HCT116 (cell line): ENCODE data around the gene TULP3. TPM values are rescaled to one million over a fixed set of nuclear protein-coding genes. Genes with fewer than 3 reads are reported as not detected.

Experiments
- ATAC-seq: fragments of 200-7000 bp; cut with Tn5 transposase; 2 replicates; pipeline ENCODE4 v1.9.1; 2020; ENCODE audit warnings: mild to moderate bottlenecking, moderate library complexity
- BruUV-seq: library from RNA; stranded (reverse); fragments of 400-500 nt; replicated peaks from 2 replicates; lab custom pipeline; 2021; lab: Mats Ljungman, UMichigan
- CTCF ChIA-PET: fragments of 300-600 bp; sonication (Branson Sonifier 250); formaldehyde crosslinking; loops from one replicate; lab custom pipeline; 2021; ENCODE audit warnings: antibody characterized with exemption; lab: Charles Lee
- POLR2A ChIA-PET: fragments of 300-600, 350-600 bp; sonication (Branson Sonifier 250); formaldehyde crosslinking; loops from one replicate; lab custom pipeline; 2021; ENCODE audit warnings: antibody characterized with exemption; lab: Charles Lee
- RAD21 ChIA-PET, 2 experiments: fragments of 300-600 bp; sonication (Branson Sonifier 250); formaldehyde crosslinking; loops; one replicate each; lab custom pipeline; 2023; ENCODE audit warnings: low total read pairs in 2 of 2; ENCODE audit not compliant: uncharacterized antibody in 2 of 2, unreplicated experiment in 2 of 2, low non-redundant PET in 1 of 2; lab: Charles Lee
- DNase-seq: peaks from one replicate; pipeline ENCODE4 v3.0.0-alpha.2; 2010; ENCODE audit warnings: low read depth, low spot score
- H2AFZ ChIP-seq: fragments of 200-600 bp; shearing (Covaris generic), sonication (generic); 2 replicates; pipeline ENCODE4 v1.6.1; 2017; ENCODE audit warnings: low read depth, mixed run types, mixed read lengths, antibody characterized with exemption, low read length; ENCODE audit not compliant: poor library complexity, severe bottlenecking
- H3K27ac ChIP-seq: 2 replicates; pipeline ENCODE4 v1.5.1; 2012; ENCODE audit warnings: low read depth, low read length
- H3K27me3 ChIP-seq: fragments of 200-600 bp; sonication (generic); 2 replicates; pipeline ENCODE4 v1.6.1; 2016; ENCODE audit warnings: mixed run types, low read length, mixed read lengths; ENCODE audit not compliant: insufficient read depth
- H3K36me3 ChIP-seq, 2 experiments: fragments of 200-500 bp in 1 of 2; fragments of 200-600 bp in 1 of 2; sonication (Bioruptor generic) in 1 of 2; sonication (generic) in 1 of 2; 2 replicates each; pipeline versions ENCODE4 v1.5.1 to v1.6.1; 2014 to 2016; ENCODE audit warnings: low read length in 2 of 2, inconsistent platforms in 1 of 2, mixed read lengths in 1 of 2, mixed run types in 1 of 2; ENCODE audit not compliant: insufficient read depth in 2 of 2, control insufficient read depth in 1 of 2
- H3K4me1 ChIP-seq, 2 experiments: fragments of 200-600 bp in 1 of 2; sonication (generic) in 1 of 2; 2 replicates each; pipeline versions ENCODE4 v1.5.1 to v1.6.1; 2012 to 2017; ENCODE audit warnings: low read length in 2 of 2, inconsistent platforms in 1 of 2, mild to moderate bottlenecking in 1 of 2, mixed read lengths in 1 of 2, mixed run types in 1 of 2, moderate library complexity in 1 of 2; ENCODE audit not compliant: insufficient read depth in 2 of 2, control insufficient read depth in 1 of 2
- H3K4me2 ChIP-seq: fragments of 200-600 bp; sonication (generic); 2 replicates; pipeline ENCODE4 v1.6.1; 2017; ENCODE audit warnings: mixed run types, low read length, mixed read lengths
- H3K4me3 ChIP-seq, 2 experiments: fragments of 200-600 bp in 1 of 2; sonication (generic) in 1 of 2; replicated peaks in 1 of 2; 2 replicates each; pipeline ENCODE4 v1.5.1; 2011 to 2016; ENCODE audit warnings: low read length in 2 of 2, control low read depth in 1 of 2, low read depth in 1 of 2, mild to moderate bottlenecking in 1 of 2, mixed read lengths in 1 of 2, mixed run types in 1 of 2
- H3K79me2 ChIP-seq: fragments of 200-600 bp; sonication (generic); 2 replicates; pipeline ENCODE4 v1.6.1; 2017; ENCODE audit warnings: mild to moderate bottlenecking, mixed run types, low read length, moderate library complexity, mixed read lengths; ENCODE audit not compliant: insufficient read depth
- H3K9ac ChIP-seq: fragments of 200-600 bp; sonication (generic); 2 replicates; pipeline ENCODE4 v1.6.1; 2016; ENCODE audit warnings: low read length, mixed read lengths
- H3K9me2 ChIP-seq: fragments of 200-600 bp; sonication (generic), shearing (Covaris generic); 2 replicates; pipeline ENCODE4 v1.6.1; 2017; ENCODE audit warnings: mixed run types, mild to moderate bottlenecking, moderate library complexity; ENCODE audit not compliant: insufficient read depth
- H3K9me3 ChIP-seq, 2 experiments: fragments of 200-500 bp in 1 of 2; fragments of 200-600 bp in 1 of 2; sonication (Bioruptor generic) in 1 of 2; sonication (generic) in 1 of 2; 2 replicates each; pipeline ENCODE4 v1.6.1; 2014 to 2017; ENCODE audit warnings: low read length in 2 of 2, mixed read lengths in 2 of 2, inconsistent platforms in 1 of 2, low read depth in 1 of 2, mild to moderate bottlenecking in 1 of 2, mixed run types in 1 of 2, moderate library complexity in 1 of 2; ENCODE audit not compliant: control insufficient read depth in 1 of 2, insufficient read depth in 1 of 2
- H4K20me1 ChIP-seq: fragments of 200-600 bp; sonication (generic), shearing (Covaris generic); 2 replicates; pipeline ENCODE4 v1.6.1; 2017; ENCODE audit warnings: mixed run types, mild to moderate bottlenecking, moderate library complexity; ENCODE audit not compliant: insufficient read depth
- CEBPB ChIP-seq: IDR thresholded peaks from 2 replicates; pipeline ENCODE4 v1.6.1; 2012; ENCODE audit warnings: low read depth
- EGR1 ChIP-seq: IDR thresholded peaks from 2 replicates; pipeline ENCODE4 v1.6.1; 2012; ENCODE audit warnings: low read depth
- EZH2phosphoT487 ChIP-seq: fragments of 200-600 bp; IDR thresholded peaks from 2 replicates; pipeline ENCODE4 v1.6.1; 2018; ENCODE audit warnings: antibody characterized with exemption, borderline replicate concordance
- SIN3A ChIP-seq: IDR thresholded peaks from 2 replicates; pipeline ENCODE4 v1.6.1; 2012; ENCODE audit warnings: low read depth
- ZNF274 ChIP-seq: fragments of 200-500 bp; sonication (Bioruptor generic); IDR thresholded peaks from 2 replicates; pipeline ENCODE4 v1.6.1; 2014; ENCODE audit warnings: mild to moderate bottlenecking, low read depth, low read length, inconsistent platforms
- intact Hi-C: fragments of 100-400 bp; cut with micrococcal nuclease; formaldehyde crosslinking; loops from 2 replicates; pipeline ENCODE4 v1.10.0; 2022
- total RNA-seq: library from RNA; stranded (reverse); gene quantifications from one replicate; pipeline ENCODE4 v1.2.1, GENCODE V29; 2021; ENCODE audit not compliant: unreplicated experiment
- TF ChIP-seq, protein P1 (sequence below): IDR thresholded peaks from 2 replicates; pipeline ENCODE4 v1.6.1; 2012; ENCODE audit warnings: low read depth

Gene TULP3
- total RNA-seq, 1 experiment from 2014 or later = 21.3 TPM

DNA sequence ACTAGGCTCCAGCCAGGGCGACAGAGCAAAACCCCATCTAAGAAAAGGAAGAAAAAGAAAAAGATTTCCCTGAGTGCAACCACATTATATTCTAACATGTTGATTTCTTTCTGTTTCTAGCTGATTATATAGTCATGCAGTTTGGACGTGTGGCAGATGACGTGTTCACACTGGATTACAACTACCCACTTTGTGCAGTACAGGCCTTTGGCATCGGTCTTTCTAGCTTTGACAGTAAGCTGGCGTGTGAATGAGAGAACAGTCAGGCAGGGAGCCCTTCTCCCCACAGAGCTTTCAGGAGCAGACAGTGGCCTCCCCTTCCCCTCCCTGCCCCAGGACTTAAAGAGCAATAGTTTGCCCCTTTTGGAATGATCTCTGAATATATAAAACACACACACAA is 48.5 kb downstream of the TULP3 start (continued):
- TF ChIP-seq, protein P1, sequence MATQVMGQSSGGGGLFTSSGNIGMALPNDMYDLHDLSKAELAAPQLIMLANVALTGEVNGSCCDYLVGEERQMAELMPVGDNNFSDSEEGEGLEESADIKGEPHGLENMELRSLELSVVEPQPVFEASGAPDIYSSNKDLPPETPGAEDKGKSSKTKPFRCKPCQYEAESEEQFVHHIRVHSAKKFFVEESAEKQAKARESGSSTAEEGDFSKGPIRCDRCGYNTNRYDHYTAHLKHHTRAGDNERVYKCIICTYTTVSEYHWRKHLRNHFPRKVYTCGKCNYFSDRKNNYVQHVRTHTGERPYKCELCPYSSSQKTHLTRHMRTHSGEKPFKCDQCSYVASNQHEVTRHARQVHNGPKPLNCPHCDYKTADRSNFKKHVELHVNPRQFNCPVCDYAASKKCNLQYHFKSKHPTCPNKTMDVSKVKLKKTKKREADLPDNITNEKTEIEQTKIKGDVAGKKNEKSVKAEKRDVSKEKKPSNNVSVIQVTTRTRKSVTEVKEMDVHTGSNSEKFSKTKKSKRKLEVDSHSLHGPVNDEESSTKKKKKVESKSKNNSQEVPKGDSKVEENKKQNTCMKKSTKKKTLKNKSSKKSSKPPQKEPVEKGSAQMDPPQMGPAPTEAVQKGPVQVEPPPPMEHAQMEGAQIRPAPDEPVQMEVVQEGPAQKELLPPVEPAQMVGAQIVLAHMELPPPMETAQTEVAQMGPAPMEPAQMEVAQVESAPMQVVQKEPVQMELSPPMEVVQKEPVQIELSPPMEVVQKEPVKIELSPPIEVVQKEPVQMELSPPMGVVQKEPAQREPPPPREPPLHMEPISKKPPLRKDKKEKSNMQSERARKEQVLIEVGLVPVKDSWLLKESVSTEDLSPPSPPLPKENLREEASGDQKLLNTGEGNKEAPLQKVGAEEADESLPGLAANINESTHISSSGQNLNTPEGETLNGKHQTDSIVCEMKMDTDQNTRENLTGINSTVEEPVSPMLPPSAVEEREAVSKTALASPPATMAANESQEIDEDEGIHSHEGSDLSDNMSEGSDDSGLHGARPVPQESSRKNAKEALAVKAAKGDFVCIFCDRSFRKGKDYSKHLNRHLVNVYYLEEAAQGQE = no peak
- TF ChIP-seq CEBPB = no peak

DNA sequence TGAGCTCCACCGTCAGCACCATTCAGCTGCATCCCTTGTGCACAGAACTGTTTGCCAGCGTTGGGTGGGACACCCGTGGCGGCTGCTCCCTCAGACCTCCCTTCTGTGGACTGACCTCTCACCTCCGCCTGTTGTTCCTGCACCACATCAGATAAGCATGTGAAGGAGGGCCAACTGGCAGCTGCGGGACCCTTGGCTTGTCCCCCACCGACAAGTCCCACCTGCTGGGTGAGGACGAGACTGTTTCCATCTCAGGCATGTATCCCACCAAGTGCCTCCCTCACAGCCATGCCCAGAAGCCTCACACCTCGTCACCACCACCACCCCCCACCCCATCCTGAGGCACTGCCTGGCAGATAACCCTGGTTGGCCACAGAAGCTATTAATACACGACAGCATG is 49.9 kb downstream of the TULP3 start:
- H3K27ac ChIP-seq = no peak overlapping the region
- H3K4me3 ChIP-seq = no peak overlapping the region
- H2AFZ ChIP-seq = no peak overlapping the region
- peaks cover 4 to 12% of the 10 kb centered on the region in 2 experiments; a peak in 3 of 4 replicates for H3K36me3 ChIP-seq
- H3K9ac ChIP-seq = no peak overlapping the region
- no peak for ATAC-seq
- no peak for TF ChIP-seq EZH2phosphoT487
- no peaks in the 10 kb centered on the region for H4K20me1 ChIP-seq
- intact Hi-C loops = no loop called here
- BruUV-seq = no TSS peak
- H3K27me3 ChIP-seq = no peaks in the 10 kb centered on the region
- no peaks in the 10 kb centered on the region for H3K9me2 ChIP-seq
- no peak overlapping the region for H3K4me2 ChIP-seq
- no peaks in the 10 kb centered on the region for H3K9me3 ChIP-seq
- CTCF ChIA-PET = no interaction called here
- RAD21 ChIA-PET = no interaction called here
- no peaks in the 10 kb centered on the region for H3K79me2 ChIP-seq
- no peak for DNase-seq
- POLR2A ChIA-PET = no interaction called here
- peaks cover 2 to 11% of the 10 kb centered on the region in 2 experiments; a peak in 2 of 4 replicates for H3K4me1 ChIP-seq

- Histone ChIP-seq H3K9ac (no peak overlapping the region), H4K20me1 (no peaks in the 10 kb centered on the region), H3K27me3 (no peaks in the 10 kb centered on the region), H2AFZ (no peak overlapping the region), H3K27ac (no peak overlapping the region), H3K36me3 (peaks cover 3 to 12% of the 10 kb centered on the region in 2 experiments; a peak in 2 of 4 replicates), H3K4me1 (peaks cover 2 to 11% of the 10 kb centered on the region in 2 experiments; a peak in 2 of 4 replicates), H3K79me2 (no peaks in the 10 kb centered on the region), H3K9me2 (no peaks in the 10 kb centered on the region), H3K4me3 (no peak overlapping the region), H3K4me2 (no peak overlapping the region), H3K9me3 (no peaks in the 10 kb centered on the region)
- no TSS peak for BruUV-seq
- ChIA-PET CTCF (no interaction called here), RAD21 (no interaction called here), POLR2A (no interaction called here)
- intact Hi-C loops = no loop called here
- ATAC-seq = no peak
- DNase-seq = no peak
- TF ChIP-seq, protein P1 = no peak
- TF ChIP-seq ZNF274 (no peak), SIN3A (no peak), EGR1 (no peak)
Observed at GRCh38 chr12:2941524-2941923, 50.8 kb downstream of the TULP3 start.
